Fibroblast of skin of abdomen (primary cell): Measurements from ENCODE around the gene DUSP19. TPM values are rescaled to one million over a fixed set of nuclear protein-coding genes. Genes with fewer than 3 reads are reported as not detected.
"Not testable (repeated sequence)": the region's sequence is repeated elsewhere in the genome, so short reads cannot be mapped to it uniquely, and the experiment has no call there.

ENCODE experiments used
- DNase-seq: peaks from one replicate; pipeline ENCODE4 v3.0.0-alpha.2; 2013
- polyA plus RNA-seq, 2 experiments: library from polyadenylated mRNA; unstranded; fragments of 120-200 nt; gene quantifications; one replicate each; pipeline ENCODE4 v1.2.1, GENCODE V29; 2013; ENCODE audit not compliant: insufficient read length in 2 of 2

Gene DUSP19, protein sequence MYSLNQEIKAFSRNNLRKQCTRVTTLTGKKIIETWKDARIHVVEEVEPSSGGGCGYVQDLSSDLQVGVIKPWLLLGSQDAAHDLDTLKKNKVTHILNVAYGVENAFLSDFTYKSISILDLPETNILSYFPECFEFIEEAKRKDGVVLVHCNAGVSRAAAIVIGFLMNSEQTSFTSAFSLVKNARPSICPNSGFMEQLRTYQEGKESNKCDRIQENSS
- 2.0 TPM for polyA plus RNA-seq (2013, experiment 1 of 2; ENCODE audit: insufficient read length)
- 1.4 TPM for polyA plus RNA-seq (2013, experiment 2 of 2; ENCODE audit: insufficient read length)

- peak; percentile 90 for DNase-seq
These were observed at the start of gene DUSP19 for GRCh38 chr2:183078464-183079138. Gene DUSP19, plus strand, starts transcription at chr2:183078747. Its CDS starts 187 bp downstream, at chr2:183078934.

DNA sequence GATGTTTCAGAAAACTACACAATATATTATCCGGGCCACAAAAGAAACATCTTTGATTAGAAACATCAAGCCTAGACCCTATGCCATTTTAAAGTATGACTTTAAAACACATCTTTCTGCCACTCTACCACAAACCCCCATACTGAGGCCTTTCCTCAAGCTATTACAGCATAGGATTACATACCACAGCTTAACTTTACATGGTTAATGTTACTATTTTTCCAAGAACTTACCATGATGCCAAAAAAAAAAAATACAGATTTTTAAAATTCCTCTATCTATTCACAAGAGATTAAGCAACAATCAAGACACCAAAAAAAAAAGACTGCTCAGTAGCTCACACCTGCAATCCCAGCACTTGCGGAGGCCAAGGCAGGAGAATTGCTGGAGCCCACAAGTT is 49.3 kb upstream of the DUSP19 start:
- DNase-seq: peak; percentile 56

- peak; percentile 58 for DNase-seq
These were observed 46.4 kb upstream of the DUSP19 start for GRCh38 chr2:183031911-183032794.

GRCh38 chr2:183033951-183034350 is 44.6 kb upstream of the DUSP19 start:
- no peak for DNase-seq

DNA sequence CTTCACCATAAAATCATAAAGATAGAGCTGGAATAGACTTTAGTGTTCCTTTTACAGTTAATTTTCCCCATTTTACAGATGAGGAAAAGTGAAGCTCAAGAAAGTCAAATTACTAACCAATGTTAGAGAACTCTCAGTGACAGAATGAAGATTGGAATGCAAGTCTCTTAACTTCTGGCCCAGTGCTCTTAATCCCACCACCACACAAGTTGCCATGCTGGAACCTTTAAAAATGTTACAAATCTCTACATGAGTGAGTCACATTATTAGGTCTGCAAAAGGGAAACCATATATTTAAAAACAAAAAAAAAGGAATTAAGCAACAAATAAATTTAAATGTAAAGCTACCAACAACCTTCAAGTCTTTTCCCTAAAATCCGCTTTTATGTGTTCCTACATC is 43.7 kb upstream of the DUSP19 start:
- DNase-seq: peak; percentile 84

DNA sequence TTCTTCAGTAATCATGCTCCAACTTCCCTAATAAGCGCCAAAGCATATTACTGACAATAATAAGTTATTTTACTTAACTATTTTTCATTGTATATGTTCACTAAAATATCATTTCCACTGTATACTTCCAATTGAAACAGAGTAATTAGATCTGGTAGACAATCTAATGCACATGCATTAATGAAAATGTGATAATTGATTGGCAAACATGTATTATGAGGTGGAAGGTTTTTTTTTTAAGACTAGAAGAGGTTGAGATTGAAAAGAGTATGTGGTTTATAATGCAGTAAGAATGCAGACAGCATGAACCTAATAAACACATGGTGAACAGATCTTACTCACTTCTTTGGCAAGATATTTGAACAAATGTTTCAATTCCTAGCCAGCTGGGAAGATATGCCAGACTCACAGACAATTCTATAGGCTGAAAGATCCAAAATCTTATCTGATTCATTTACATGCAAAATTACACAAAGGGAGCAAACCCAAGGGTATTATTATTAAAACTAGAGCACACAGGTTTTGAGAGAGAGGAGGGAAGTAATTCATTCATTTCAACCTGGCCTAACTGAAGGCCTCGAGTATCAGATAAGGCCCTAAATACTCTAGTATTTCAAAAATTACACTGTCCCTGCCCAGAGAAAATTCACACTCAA is 43.1 kb upstream of the DUSP19 start:
- DNase-seq: peak; percentile 88

DNA sequence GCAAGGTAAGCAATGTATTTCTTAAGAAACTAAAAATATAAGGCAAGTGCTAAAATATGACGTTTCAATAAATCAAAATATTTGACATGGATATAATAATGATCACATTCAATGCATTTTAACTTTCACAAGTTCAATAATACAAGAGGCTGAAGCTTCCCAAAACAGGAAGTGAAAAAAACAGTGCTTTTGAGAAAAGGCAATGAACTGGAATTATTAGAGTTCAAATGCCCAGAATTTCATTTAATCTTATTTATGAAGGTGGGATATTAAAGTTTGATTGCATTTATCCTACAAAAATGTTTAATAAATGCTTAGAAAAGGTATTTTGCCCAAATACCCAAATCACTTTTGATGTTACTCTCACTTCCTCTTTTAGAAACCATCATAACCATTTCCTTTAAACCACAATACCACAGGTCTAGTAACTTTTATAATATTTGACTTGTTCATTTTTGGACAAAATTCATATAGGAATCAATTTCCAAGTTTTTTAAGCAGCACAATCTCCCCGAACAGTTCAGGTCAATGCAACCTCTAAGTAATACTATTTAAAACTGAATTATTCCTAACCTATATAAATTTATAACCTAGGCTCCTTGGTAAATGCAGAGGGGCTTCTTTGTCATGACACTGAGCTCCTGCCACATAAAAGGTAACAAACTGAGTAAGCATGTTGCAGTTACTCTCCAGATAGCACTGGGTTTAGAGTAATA is 42.4 kb upstream of the DUSP19 start:
- no peak for DNase-seq

GRCh38 chr2:183037074-183037552 is 41.4 kb upstream of the DUSP19 start:
- DNase-seq: no peak

DNA sequence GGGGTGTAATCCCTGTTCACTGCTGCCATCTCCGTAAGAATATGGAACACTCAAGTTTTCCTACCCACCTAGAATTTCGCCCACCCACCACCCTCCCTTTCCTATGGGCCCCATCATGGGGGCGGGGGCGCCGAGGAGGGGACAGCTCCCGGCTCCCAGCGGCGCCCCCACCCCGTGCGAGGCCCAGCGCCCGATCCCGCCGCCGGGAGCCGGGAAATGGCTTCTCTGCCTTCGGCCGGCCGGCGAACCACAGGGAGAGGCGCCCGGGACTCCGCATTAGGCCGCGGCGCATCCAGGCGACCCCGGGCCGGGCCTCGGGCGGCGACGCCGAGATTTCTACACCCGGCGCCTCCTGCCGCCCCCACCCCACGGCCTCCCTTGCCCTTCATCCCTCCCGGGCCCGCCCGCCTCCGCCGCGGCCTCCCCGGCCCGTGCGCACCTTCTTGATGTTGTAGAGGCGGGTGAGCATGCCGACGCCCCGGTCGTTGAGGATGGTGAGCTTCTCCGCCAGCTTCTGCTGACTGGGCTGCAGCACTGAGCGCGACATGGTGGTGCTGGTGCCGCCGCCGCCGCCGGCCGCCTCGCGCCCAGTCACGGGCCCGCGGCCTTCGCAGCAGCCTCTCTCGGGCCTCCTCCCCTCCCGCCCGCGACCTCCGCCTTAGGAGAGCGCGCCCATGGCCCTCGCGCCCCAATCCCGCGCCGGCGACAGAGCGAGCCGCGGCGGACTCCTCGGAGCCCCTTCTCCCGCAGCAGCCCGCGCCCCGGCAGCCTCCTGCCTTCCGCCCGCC is 40.8 kb upstream of the DUSP19 start:
- DNase-seq: peak; percentile 34

- peak; percentile 89 for DNase-seq
These were observed 39.9 kb upstream of the DUSP19 start, which contains the start of gene NCKAP1 for GRCh38 chr2:183038341-183039300. Gene NCKAP1, minus strand, starts transcription at chr2:183038457. Its CDS starts 358 bp downstream, at chr2:183038099.

DNA sequence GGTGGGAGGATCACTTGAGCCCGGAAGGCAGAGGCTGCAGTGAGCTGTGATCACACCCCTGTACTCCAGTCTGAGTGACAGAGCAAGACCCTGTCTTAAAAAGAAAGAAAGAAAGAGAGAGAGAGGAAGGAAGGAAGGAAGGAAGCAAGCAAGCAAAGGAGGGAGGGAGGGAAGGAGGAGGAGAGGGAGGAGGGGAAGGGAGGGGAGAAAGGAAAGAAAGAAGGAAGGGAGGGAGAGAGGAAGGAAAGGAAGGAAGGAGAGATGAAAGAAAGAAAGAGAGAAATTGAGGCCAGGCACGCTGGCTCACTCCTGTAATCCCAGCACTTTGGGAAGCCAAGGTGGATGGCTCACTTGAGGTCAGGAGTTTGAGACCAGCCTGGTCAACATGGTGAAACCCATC is 37.9 kb upstream of the DUSP19 start:
- no peak for DNase-seq

DNA sequence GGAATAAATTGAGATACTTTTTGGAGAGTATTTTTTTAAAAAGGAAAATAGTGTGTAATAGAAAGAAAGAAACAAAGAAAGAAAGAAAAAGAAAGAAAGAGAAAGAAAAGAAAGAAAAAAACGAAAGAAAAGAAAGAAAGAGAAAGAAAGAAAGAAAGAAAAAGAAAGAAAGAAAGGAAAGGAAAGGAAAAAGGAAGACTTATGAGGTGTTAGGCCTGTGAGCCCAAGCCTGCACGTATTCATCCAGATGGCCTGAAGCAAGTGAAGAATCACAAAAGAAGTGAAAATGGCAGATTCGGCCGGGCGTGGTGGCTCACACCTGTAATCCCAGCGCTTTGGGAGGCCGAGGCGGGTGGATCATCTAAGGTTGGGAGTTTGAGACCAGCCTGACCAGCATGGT is 35.0 kb upstream of the DUSP19 start:
- not testable (repeated sequence) for DNase-seq

DNA sequence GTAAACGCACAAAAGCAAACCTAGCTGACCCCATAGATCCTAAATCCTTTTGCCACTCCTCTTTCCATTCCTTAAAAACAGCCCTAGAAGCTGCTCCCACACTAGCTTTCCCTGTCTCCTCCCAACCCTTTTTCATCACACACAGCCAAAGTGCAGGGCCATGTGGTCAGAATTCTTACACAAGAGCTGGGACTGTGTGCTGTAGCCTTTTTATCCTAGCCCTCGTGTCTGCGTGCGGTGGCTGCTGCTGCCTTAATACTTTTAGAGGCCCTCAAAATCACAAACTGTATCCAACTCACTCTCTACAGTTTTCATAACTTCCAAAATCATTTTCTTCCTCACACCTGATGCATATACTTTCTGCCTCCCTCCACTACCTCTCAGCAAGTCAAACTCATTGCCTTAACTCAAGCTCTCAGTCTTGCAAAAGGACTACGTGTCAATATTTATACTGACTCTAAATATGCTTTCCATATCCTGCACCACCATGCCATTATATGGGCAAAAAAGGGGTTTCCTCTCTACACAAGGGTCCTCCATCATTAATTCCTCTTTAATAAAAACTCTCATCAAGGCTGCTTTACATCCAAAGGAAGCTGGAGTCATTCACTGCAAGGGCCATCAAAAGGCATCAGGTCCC is 30.9 kb upstream of the DUSP19 start:
- DNase-seq: not testable (repeated sequence)

- DNase-seq: no peak
These were observed 29.1 kb upstream of the DUSP19 start for GRCh38 chr2:183049420-183049819.

GRCh38 chr2:183057333-183057985 is 21.1 kb upstream of the DUSP19 start:
- no peak for DNase-seq

- peak; percentile 78 for DNase-seq
These were observed 19.0 kb upstream of the DUSP19 start for GRCh38 chr2:183059561-183059960.

DNA sequence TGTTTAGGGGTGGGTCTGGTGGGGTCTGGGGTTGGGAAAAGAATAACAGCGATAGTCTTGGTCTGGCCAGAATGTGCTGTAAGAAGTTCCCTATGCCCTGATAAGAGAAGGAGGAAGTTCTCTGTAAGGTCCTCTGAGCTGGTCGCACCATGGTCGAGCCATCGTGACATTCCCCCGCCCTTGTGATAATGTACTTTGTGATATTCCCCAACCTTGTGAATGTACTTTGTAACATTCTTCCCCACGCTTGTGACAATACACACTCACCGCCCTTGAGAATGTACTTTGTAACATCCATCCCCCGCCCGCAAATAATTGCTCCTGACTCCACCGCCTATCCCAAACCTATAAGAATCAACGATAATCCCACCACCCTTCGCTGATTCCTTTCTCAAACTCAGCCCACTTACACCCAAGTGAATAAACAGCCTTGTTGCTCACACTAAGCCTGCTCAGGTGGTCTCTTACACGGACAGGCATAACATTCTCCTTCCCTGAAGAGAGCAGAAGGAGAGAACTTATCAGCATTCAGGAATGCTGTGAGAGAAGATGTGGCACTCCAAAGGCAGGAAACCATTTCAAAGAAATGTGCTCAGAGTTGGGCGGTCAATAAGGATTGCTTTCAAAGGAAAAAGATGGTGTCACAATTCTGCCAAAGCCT is 17.8 kb upstream of the DUSP19 start:
- no peak for DNase-seq

DNA sequence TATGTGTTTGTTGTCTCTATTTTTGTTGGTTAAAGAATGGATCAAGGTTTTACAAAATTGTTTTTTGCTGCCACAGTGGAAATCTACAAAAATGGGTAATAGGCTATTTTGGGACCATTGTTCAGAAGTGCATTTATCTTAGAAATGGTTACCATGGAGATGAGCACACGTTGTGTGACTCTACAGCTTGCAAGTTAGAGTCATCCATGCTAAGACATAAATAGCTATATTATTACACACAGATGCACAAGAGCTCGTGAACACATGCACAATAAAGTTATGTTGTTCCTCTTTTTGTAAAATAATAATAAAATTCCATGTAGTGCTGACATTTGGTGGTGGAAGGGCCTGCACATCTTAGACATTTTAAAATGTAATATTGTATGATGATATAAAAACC is 15.5 kb upstream of the DUSP19 start:
- peak; percentile 48 for DNase-seq
